NCI-H226 (cell line): Measurements from ENCODE around the gene IL1RN.

Source experiments
- DNase-seq: peaks from one replicate; pipeline ENCODE4 v3.0.0-alpha.2; 2015

The IL1RN gene

DNA sequence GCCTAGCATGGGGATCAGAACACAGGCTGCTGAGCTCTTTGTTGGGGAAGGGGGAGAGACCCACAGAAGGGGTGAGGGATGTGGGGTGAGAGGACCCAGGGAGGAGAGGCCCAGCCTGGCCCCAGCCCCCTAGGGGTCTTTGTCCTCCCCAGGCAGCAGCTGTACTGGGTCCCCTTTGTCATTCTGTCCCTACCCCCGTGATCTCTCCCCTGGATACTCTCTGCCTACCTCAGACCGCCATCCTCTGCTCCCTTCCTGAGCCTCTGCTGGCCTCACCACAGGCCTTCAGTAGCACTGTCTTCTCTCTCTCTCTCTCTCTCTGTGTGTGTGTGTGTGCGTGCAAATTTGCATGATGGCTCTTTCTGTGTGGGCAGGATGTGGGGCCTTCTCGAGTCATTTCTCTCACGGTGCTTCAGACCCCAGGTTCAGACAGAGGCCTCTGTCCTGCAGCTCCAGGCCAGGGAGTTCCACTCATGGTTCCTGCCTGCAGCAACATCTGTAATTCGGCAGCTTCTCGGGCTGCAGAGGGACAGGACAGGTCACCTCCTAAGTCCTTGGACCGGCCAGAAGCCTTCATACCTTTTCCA is 47.7 kb downstream of the IL1RN start:
- DNase-seq = no peak

DNA sequence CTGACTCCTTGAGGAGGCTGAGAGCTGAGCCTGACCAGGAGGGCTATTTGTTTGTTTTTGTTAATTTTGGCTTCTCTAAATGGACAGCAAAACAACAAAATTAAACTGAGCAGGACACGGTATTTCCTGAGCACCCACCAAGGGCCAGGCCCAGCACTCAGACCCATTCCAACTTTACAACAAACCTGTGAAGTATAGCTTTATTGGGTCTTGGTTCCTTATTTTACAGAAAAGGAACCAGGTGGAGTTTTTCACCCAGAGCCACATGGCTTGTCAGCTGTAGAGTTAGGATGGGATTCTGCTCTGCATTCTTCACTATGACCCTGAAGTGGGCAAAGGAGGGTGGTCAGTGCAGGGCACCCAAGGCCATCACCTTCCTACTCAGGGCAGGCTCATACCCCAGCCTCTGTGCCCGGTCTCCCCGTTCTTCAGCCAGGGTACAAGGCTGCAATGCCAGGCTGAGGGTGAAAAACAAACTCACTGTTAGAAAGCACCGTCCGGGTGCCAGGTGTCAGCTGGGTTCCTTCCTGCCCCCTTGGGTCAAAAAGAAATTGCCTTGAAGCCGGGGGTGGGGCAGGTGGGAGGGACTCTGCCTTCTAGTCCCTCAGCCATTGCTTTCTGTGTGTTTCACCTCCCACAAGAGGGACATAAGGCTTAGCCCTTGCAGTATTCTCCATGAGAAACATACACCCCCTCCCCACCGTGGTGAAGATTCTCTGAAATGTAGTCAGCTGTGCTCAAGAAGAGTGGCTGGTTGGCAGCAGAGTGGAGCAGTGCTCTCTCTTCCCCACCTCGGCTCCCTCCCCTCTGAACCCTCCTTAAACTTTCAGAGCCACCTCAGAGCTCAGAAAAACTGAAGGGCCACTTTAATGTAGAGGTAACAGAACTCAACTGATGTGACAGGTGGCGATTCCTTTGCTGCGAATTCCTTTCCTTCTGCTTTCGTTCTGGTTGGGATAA is 48.6 kb downstream of the IL1RN start:
- no peak for DNase-seq

DNA sequence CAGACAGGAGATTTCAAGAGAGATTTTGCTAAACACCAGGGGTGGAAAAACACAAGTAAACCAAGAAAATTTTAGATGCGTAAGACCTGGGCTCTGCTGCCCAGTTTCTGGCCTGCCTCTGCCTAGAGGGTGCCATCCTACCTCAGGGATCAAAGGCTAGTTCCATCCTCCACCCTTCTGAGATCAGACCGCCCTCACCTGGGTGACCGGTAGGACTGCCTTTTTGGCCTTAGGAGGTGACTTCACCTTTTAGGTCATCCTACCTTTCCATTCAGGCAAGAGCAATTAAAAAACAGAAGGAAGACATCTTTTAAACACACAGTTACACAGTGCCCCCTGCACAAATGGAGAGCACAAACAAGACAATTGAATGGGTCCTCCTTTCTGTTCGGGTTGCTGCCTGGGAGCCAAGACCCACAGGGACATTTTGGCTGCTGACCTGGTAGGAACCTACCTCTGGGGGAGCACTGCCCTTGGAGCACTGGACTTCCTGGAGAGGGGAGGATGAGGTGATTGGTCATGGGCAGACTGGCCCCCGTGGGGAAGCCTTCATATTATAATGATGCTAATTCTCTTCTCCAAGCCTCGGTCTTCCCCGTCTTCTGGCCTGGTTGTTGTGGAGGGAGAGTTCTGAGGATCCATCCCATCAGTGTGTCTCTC is 49.4 kb downstream of the IL1RN start:
- DNase-seq = no peak

DNA sequence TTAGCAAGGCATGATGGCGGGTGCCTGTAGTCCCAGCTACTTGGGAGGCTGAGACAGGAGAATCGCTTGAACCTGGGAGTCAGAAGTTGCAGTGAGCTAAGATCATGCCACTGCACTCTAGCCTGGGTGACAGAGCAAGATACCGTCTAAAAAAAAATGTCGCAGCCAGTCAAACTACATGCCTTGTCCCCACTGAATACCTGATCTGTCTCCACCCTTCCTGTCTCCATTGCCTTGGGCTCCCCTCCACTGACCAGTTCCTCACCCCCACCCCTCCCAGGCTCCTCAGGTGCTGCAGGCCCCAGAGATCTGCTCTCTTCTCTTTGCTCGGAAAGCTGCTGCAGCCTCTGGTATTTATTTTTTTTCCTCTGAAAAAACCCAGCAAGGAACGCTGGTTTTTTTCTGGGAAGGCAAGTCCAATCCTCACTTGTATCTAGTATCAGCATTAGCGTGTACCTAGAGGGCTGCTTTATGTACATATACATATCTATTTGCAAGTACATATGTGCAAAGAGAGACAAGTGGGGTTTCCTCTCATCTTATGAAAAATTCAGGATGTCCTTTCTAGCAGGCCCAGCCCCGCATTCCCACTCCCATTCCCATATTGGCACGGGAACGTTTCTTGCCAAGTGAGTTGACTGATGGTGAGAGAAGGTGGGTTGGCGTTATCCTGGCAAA is 50.8 kb downstream of the IL1RN start:
- no peak for DNase-seq

DNA sequence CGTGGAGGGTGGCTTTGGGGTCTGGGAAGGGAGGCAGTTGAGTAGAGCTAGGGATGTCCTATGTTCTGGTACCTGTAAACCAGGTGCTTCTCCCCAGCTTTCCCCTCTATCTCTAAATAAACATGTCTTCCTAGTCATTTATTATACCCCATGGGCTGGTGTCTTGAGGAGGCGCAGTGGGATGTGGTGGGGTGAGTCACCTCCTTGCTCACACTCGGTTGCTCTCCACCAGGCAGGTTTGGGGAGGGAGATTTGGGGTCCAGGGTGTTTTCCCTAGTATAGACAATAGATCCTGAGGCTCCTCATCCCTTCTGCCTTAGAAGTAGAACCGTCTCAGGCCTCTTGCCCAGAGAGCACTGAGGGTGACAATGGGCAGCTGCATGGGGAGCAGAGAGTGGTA is 51.5 kb downstream of the IL1RN start:
- DNase-seq = no peak

DNA sequence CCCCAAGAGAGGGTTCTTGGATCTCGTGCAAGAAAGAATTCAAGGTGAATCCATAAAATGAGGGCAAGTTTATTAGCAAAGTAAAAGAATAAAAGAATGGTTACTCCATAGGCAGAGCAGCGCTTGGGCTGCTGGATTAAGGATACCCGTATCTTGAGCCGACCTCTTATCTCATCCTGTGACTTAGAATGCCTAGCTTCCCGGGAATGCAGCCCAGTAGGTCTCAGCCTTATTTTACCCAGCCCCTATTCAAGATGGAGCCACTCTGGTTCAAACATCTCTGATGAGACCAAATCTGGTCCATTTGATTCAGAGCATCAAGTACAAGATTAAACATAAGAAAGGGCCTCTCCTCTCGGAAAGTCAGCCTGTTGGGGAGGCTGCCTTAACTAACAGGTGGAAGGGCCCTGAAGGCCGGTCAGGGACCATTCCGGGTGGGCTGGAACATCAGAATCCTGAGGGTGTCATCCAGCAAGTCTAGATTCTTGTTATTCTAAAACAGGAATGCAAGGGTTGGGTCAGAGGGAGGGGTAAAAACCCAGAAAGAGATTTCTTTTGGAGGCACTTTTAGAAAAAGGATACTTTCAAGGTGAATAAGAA is 52.1 kb downstream of the IL1RN start:
- no peak for DNase-seq

DNA sequence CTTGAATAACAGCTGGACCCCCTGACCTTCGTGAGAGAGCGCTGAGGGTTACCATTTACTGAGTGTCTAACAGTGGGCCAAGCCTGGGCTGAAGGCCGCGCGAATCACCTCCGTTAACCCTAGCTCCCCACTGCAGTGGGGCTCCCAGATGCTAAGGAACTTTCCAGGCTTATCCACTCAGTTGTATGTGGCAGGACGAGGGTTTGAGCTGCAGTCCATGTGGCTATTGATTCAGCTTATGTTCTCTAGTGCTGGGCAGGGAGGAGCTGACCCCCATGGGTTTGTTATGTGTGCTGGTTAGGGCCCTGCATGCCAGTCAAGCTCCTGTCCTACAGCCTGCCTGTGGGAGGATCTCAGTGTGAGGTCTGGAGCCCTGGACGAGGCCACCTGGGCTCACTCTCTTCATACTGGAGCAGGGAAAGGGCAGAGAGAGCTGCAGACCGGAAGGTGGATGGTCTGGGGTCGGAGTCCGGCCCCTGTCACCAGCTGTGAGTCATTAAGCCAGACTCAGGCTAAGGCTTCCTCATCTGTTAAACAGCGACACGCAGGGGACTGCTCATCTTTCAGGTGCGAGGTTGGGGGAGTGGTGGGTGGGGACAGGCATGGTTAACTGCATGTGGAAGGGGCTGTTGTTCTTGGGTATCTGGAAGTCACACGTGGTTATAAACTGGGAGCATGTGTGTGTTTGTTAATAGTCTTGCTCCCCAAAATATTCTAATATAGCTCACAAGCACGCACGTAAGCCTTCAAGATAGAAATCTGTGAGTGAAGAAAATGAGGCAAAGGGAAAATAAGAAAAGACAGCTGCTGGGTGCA is 52.9 kb downstream of the IL1RN start:
- no peak for DNase-seq

DNA sequence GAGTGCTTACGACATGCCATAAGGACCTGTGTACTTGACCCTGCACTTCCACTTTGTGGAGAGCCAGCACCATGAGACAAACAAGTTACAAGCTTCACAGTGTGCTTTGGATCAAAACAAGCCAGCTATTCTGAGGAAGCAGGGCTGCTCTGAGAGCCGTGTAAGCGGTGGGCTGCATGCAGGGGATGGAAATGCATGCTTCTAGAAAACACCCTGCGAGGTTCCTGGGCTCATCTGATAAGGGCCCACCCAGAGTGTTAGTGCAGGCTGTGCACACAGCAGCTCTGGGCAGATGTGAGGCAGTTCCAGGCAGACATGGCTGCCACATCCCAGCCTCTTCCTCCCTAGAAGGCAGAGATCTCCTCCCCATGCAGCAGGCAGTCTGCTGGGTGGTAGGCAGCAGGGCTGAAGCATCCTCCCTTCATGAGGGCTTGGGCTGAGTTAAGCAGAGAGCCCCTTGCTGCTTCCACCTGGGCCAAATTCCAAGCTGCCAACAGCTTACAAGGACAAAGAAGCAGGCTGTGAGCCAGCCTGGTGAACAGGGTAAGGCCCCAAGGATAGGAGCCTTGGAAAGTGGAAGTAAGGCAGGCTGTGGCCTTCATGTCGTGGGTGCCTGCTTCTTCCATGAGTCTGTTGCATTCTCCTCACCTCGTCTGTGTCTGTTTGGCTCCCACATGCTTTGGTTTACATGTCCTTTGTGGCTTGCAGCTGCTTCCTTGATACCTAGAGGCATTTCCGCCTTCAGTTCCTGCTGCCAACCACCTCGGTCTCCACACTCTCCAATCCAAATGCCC is 54.1 kb downstream of the IL1RN start:
- no peak for DNase-seq

DNA sequence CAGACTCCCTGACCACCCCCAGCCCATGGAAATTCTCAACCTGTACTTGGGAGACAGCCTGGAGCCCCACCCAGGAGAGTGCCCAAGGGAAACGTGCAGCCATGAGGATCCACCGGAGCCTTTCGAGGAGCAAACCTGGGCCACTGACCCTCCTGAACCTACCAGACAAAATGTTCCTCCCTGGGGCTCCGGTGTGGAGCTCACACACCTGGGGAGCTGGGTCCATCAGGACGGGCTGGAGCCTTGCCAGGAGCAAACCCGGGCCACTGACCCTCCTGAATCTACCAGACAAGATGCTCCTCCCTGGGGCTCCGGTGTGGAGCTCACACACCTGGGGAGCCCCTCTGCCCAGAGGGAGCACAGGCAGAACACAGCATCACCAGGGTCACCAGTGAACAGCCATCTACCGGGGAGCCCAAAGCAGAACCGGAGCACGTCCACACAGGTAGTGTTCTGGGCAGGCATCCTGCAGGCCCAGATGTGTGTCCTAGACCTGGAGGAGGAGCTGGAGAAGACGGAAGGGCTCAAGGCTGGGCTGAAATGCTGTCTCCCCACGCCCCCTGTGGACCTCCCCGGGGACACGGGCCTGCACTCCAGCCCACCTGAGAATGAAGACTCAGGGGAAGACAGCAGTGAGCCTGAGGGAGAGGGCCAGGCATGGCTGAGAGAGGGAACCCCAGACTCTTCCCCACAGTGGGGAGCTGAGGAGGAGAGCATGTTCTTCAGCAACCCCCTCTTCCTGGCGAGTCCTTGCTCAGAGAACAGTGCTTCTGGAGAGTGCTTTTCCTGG is 55.3 kb downstream of the IL1RN start:
- DNase-seq = no peak

DNA sequence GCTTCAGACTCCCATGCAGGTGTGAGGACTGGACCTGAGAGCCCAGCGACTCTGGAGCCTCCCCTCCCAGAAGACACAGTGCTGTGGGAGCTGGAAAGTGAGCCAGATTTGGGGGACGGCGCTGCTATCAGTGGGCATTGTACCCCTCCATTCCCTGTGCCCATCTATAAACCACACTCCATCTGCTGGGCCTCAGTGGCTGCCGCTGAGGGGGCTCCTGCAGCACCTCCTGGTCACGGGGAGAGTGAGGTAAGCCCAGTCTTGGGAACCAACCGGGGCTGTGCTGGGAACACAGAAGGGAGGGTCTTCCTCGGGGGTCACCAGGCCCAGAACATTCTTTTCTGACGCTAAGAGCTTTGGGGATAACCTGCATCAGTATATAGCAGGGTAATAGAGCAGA is 55.9 kb downstream of the IL1RN start:
- no peak for DNase-seq
